HCT116 (cell line): ENCODE data around the gene FMOD.

ENCODE experiments used
- ATF3 ChIP-seq: IDR thresholded peaks from 2 replicates; pipeline ENCODE4 v1.6.1; 2012
- CEBPB ChIP-seq: IDR thresholded peaks from 2 replicates; pipeline ENCODE4 v1.6.1; 2012; ENCODE audit warnings: low read depth
- ELF1 ChIP-seq: IDR thresholded peaks from 2 replicates; pipeline ENCODE4 v1.6.1; 2012; ENCODE audit warnings: low read depth, borderline replicate concordance
- EZH2 ChIP-seq: fragments of 200-600 bp; sonication (generic); IDR thresholded peaks from 2 replicates; pipeline ENCODE4 v1.6.1; 2017; ENCODE audit warnings: antibody characterized with exemption, mixed run types
- EZH2phosphoT487 ChIP-seq: fragments of 200-600 bp; IDR thresholded peaks from 2 replicates; pipeline ENCODE4 v1.6.1; 2018; ENCODE audit warnings: antibody characterized with exemption, borderline replicate concordance
- FOSL1 ChIP-seq: IDR thresholded peaks from 2 replicates; pipeline ENCODE4 v1.6.1; 2012; ENCODE audit warnings: low read depth
- POLR2A ChIP-seq: IDR thresholded peaks from 2 replicates; pipeline ENCODE4 v1.7.0; 2011; ENCODE audit warnings: borderline replicate concordance; ENCODE audit not compliant: insufficient read depth, insufficient read length; ENCODE audit errors: extremely low read depth
- POLR2AphosphoS5 ChIP-seq: IDR thresholded peaks from 2 replicates; pipeline ENCODE4 v1.6.1; 2011; ENCODE audit warnings: mild to moderate bottlenecking, low read depth, low read length, moderate library complexity
- RAD21 ChIP-seq: IDR thresholded peaks from 2 replicates; pipeline ENCODE4 v1.6.1; 2012; ENCODE audit warnings: low read depth, mild to moderate bottlenecking
- REST ChIP-seq: IDR thresholded peaks from 2 replicates; pipeline ENCODE4 v1.6.1; 2012; ENCODE audit warnings: low read depth
- TF ChIP-seq, protein P1 (sequence below), 3 experiments: fragments of 200-600 bp in 1 of 3; sonication (generic) in 1 of 3; IDR thresholded peaks in 2 of 3; conservative IDR thresholded peaks in 1 of 3; 2 replicates each; pipeline ENCODE4 v1.5.1; 2012 to 2017; ENCODE audit warnings: low read depth in 2 of 3, low read length in 2 of 3, antibody characterized with exemption in 1 of 3, borderline replicate concordance in 1 of 3, control low read depth in 1 of 3, mild to moderate bottlenecking in 1 of 3, mixed read lengths in 1 of 3, mixed run types in 1 of 3, moderate library complexity in 1 of 3; ENCODE audit not compliant: insufficient read depth in 1 of 3
- TF ChIP-seq, protein P2 (sequence below): IDR thresholded peaks from 2 replicates; pipeline ENCODE4 v1.6.1; 2012
- TF ChIP-seq, protein P3 (sequence below): IDR thresholded peaks from 2 replicates; pipeline ENCODE4 v1.6.1; 2011; ENCODE audit warnings: mild to moderate bottlenecking, low read length, moderate library complexity; ENCODE audit not compliant: insufficient replicate concordance; ENCODE audit errors: extremely low read depth

DNA sequence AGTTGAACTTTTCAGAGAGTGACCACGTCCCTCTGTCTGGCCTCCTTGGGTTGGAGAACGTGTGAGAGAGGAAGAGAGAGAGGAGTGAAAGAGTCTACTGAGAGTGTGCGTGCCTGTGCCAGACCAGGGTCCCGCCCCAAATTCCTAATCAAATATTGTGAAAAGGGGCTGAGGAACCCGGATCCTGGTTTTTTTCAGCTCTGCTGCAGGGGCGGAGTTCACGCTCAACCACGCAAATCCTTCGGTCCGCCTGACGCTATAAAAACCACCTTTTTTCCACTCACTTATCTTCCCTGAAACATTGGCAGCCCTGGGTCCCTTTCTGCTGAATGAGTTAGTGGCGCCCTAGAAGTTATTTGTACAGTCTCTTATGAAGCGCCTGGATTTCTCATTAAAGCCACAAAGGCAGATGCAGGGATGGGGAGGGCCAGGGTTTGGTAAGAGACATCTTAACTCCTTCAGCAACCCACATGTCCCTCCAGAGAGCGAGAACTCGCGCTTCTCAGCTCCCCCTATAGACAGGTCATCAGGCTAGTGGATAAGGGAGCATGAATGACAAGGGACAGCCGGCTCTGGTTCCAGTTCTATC lies at the start of gene FMOD:
- TF ChIP-seq EZH2 (no peak), EZH2phosphoT487 (no peak), ATF3 (no peak), CEBPB (no peak), POLR2AphosphoS5 (no peak), RAD21 (no peak), POLR2A (no peak), REST (no peak), ELF1 (no peak), FOSL1 (no peak)
- TF ChIP-seq, protein P1, sequence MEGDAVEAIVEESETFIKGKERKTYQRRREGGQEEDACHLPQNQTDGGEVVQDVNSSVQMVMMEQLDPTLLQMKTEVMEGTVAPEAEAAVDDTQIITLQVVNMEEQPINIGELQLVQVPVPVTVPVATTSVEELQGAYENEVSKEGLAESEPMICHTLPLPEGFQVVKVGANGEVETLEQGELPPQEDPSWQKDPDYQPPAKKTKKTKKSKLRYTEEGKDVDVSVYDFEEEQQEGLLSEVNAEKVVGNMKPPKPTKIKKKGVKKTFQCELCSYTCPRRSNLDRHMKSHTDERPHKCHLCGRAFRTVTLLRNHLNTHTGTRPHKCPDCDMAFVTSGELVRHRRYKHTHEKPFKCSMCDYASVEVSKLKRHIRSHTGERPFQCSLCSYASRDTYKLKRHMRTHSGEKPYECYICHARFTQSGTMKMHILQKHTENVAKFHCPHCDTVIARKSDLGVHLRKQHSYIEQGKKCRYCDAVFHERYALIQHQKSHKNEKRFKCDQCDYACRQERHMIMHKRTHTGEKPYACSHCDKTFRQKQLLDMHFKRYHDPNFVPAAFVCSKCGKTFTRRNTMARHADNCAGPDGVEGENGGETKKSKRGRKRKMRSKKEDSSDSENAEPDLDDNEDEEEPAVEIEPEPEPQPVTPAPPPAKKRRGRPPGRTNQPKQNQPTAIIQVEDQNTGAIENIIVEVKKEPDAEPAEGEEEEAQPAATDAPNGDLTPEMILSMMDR (IDR thresholded peaks at IDR 0.05 in 2 of 3, conservative IDR thresholded peaks at IDR 0.05 in 1 of 3; ENCODE audit: borderline replicate concordance in 1 of 3, insufficient read depth in 1 of 3, low read depth in 2 of 3, low read length in 2 of 3) = peak in 2 of 3 experiments; percentile 16 to 34; a peak in 4 of 6 replicates
- TF ChIP-seq, protein P2, sequence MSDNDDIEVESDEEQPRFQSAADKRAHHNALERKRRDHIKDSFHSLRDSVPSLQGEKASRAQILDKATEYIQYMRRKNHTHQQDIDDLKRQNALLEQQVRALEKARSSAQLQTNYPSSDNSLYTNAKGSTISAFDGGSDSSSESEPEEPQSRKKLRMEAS = no peak
- TF ChIP-seq, protein P3, sequence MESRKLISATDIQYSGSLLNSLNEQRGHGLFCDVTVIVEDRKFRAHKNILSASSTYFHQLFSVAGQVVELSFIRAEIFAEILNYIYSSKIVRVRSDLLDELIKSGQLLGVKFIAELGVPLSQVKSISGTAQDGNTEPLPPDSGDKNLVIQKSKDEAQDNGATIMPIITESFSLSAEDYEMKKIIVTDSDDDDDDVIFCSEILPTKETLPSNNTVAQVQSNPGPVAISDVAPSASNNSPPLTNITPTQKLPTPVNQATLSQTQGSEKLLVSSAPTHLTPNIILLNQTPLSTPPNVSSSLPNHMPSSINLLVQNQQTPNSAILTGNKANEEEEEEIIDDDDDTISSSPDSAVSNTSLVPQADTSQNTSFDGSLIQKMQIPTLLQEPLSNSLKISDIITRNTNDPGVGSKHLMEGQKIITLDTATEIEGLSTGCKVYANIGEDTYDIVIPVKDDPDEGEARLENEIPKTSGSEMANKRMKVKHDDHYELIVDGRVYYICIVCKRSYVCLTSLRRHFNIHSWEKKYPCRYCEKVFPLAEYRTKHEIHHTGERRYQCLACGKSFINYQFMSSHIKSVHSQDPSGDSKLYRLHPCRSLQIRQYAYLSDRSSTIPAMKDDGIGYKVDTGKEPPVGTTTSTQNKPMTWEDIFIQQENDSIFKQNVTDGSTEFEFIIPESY = no peak
